WTC11 (cell line): ENCODE results near the gene PHIP.

Experiments
- NFYB ChIP-seq: sonication (generic); formaldehyde crosslinking; conservative IDR thresholded peaks from 2 replicates; pipeline ENCODE4 v1.8.0; 2022; ENCODE audit warnings: low read depth, missing genetic modification reagents
- TF ChIP-seq, protein P1 (sequence below): fragments of 250-450 bp; sonication (Bioruptor Pico); IDR thresholded peaks from 2 replicates; pipeline ENCODE4 v1.9.0; 2021; ENCODE audit warnings: mild to moderate bottlenecking
- TF ChIP-seq, protein P2 (sequence below): fragments of 200-600 bp; IDR thresholded peaks from 2 replicates; pipeline ENCODE4 v1.8.0; 2022; ENCODE audit warnings: antibody characterized with exemption
- TF ChIP-seq, protein P3 (sequence below): sonication (generic); formaldehyde crosslinking; IDR thresholded peaks from 2 replicates; pipeline ENCODE4 v1.8.1; 2023; ENCODE audit warnings: mild to moderate bottlenecking, moderate library complexity, missing genetic modification reagents
- TF ChIP-seq, protein P4 (sequence below): sonication (generic); formaldehyde crosslinking; conservative IDR thresholded peaks from 2 replicates; pipeline ENCODE4 v1.8.1; 2022; ENCODE audit warnings: mild to moderate bottlenecking, missing genetic modification reagents

DNA sequence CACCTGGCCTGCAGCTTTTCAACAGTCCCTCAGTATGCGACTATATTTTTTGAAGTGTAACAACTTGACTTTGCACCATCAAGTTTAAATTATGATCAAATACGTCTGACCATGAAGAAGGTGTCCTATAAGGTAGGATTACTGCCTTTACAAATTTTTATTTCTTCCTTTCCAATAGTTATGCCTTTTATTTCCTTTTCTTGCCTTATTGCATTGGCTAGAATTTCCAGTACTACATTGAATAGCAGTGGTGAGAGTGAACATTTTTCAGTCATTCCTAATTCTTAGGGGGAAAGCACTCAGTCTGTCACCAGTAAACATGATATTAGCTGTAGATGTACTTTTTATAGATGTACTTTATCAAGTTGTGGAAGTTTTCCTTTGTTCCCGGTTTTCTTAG, 129.3 kb downstream of the PHIP start:
- no peak for TF ChIP-seq NFYB (CRISPR knock-in tag)
- TF ChIP-seq, protein P1, sequence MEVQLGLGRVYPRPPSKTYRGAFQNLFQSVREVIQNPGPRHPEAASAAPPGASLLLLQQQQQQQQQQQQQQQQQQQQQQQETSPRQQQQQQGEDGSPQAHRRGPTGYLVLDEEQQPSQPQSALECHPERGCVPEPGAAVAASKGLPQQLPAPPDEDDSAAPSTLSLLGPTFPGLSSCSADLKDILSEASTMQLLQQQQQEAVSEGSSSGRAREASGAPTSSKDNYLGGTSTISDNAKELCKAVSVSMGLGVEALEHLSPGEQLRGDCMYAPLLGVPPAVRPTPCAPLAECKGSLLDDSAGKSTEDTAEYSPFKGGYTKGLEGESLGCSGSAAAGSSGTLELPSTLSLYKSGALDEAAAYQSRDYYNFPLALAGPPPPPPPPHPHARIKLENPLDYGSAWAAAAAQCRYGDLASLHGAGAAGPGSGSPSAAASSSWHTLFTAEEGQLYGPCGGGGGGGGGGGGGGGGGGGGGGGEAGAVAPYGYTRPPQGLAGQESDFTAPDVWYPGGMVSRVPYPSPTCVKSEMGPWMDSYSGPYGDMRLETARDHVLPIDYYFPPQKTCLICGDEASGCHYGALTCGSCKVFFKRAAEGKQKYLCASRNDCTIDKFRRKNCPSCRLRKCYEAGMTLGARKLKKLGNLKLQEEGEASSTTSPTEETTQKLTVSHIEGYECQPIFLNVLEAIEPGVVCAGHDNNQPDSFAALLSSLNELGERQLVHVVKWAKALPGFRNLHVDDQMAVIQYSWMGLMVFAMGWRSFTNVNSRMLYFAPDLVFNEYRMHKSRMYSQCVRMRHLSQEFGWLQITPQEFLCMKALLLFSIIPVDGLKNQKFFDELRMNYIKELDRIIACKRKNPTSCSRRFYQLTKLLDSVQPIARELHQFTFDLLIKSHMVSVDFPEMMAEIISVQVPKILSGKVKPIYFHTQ (CRISPR knock-in tag), result no peak
- TF ChIP-seq, protein P2, sequence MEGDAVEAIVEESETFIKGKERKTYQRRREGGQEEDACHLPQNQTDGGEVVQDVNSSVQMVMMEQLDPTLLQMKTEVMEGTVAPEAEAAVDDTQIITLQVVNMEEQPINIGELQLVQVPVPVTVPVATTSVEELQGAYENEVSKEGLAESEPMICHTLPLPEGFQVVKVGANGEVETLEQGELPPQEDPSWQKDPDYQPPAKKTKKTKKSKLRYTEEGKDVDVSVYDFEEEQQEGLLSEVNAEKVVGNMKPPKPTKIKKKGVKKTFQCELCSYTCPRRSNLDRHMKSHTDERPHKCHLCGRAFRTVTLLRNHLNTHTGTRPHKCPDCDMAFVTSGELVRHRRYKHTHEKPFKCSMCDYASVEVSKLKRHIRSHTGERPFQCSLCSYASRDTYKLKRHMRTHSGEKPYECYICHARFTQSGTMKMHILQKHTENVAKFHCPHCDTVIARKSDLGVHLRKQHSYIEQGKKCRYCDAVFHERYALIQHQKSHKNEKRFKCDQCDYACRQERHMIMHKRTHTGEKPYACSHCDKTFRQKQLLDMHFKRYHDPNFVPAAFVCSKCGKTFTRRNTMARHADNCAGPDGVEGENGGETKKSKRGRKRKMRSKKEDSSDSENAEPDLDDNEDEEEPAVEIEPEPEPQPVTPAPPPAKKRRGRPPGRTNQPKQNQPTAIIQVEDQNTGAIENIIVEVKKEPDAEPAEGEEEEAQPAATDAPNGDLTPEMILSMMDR, result no peak
- TF ChIP-seq, protein P3, sequence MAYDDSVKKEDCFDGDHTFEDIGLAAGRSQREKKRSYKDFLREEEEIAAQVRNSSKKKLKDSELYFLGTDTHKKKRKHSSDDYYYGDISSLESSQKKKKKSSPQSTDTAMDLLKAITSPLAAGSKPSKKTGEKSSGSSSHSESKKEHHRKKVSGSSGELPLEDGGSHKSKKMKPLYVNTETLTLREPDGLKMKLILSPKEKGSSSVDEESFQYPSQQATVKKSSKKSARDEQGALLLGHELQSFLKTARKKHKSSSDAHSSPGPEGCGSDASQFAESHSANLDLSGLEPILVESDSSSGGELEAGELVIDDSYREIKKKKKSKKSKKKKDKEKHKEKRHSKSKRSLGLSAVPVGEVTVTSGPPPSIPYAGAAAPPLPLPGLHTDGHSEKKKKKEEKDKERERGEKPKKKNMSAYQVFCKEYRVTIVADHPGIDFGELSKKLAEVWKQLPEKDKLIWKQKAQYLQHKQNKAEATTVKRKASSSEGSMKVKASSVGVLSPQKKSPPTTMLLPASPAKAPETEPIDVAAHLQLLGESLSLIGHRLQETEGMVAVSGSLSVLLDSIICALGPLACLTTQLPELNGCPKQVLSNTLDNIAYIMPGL (CRISPR knock-in tag), result no peak
- TF ChIP-seq, protein P4, sequence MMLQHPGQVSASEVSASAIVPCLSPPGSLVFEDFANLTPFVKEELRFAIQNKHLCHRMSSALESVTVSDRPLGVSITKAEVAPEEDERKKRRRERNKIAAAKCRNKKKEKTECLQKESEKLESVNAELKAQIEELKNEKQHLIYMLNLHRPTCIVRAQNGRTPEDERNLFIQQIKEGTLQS (CRISPR knock-in tag), result no peak
